Vagina (tissue), 2 donors: ENCODE data around the gene ADAMTS12. TPM values are rescaled to one million over a fixed set of nuclear protein-coding genes. Genes with fewer than 3 reads are reported as not detected.
A peak's percentile ranks its signal among the peaks of the same experiment; 100 is the strongest.

Experiments
- DNase-seq, 2 donors: peaks; one replicate each; pipeline ENCODE4 v3.0.0-alpha.2; 2017; ENCODE audit errors: extremely low spot score in 2 of 2
- H3K27ac ChIP-seq: fragments of 200-600 bp; sonication (generic); one replicate; pipeline ENCODE4 v1.5.1; 2019
- H3K27me3 ChIP-seq: fragments of 200-600 bp; sonication (generic); one replicate; pipeline ENCODE4 v1.5.1; 2019
- H3K36me3 ChIP-seq, 2 donors: fragments of 200-600 bp; sonication (generic); one replicate each; pipeline ENCODE4 v1.5.1; 2017 to 2019
- H3K4me1 ChIP-seq: fragments of 200-600 bp; sonication (generic); one replicate; pipeline ENCODE4 v1.5.1; 2019
- H3K4me3 ChIP-seq, 2 donors: fragments of 200-600 bp; sonication (generic); 1 replicate in 1 of 2; 2 replicates in 1 of 2; pipeline ENCODE4 v1.5.1; 2016 to 2019
- H3K9me3 ChIP-seq: fragments of 200-600 bp; sonication (generic); one replicate; pipeline ENCODE4 v1.5.1; 2019
- POLR2A ChIP-seq, 2 donors: fragments of 450-650 bp; IDR thresholded peaks; one replicate each; pipeline ENCODE4 v1.6.1; 2017; ENCODE audit warnings: antibody characterized with exemption in 2 of 2, mild to moderate bottlenecking in 2 of 2, moderate library complexity in 2 of 2
- POLR2AphosphoS5 ChIP-seq, 2 donors: sonication (generic); formaldehyde crosslinking; IDR thresholded peaks; one replicate each; pipeline ENCODE4 v1.9.0; 2017; ENCODE audit warnings: antibody characterized with exemption in 2 of 2, mild to moderate bottlenecking in 2 of 2, low read depth in 1 of 2; ENCODE audit not compliant: insufficient read depth in 1 of 2
- intact Hi-C: fragments of 100-400 bp; cut with DNase I; formaldehyde crosslinking; loops from one replicate; pipeline ENCODE4 v1.15.1; 2023
- total RNA-seq: library from RNA; depleted of rRNA; stranded (reverse); fragments of >200 nt; gene quantifications from one replicate; pipeline ENCODE4 v1.2.3, GENCODE V29; 2016
- TF ChIP-seq, protein P1 (sequence below), 3 experiments: fragments of 450-650 bp in 2 of 3; fragments of 200-600 bp in 1 of 3; sonication (generic) in 1 of 3; IDR thresholded peaks; one replicate each; pipeline ENCODE4 v1.5.1; 2017 to 2019; ENCODE audit warnings: antibody characterized with exemption in 3 of 3, mild to moderate bottlenecking in 2 of 3, moderate library complexity in 2 of 3

The ADAMTS12 gene
- total RNA-seq, 1 donor from 2014 or later: 7.6 TPM

DNA sequence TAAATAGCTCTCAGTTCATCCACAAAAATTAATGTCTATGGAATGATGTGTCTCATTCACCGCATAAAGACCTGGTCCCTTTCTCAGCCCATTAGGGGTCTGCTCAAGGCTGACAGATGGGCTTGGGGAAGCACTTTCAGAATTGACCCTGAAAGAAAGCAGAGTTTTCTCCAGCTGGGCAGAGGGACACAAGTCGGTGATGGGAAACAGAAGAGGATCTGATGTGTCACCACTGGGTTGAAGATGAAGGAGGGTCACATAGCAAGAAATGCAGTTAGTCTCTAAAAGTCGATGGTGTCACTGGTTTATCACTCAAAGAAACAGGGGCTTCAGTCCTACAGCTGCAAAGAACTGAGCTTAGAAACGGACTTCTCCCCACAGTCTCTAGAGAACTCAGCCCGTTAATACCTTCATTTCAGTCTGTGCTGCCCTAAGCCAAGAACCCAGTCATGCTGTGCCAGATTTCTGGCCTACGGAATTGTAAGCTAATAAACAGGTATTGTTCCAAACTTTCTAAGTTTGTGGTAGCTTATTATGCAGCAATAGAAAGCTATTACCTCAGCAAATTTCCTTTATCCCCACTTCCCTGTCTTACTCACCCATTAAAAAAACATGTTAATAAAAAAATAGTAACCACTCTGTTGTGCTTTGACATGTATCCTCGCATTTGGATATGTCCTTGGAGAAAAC is 64.6 kb downstream of the ADAMTS12 start:
- intact Hi-C loops: no loop called here
- Histone ChIP-seq H3K9me3 (no peaks in the 10 kb centered on the region), H3K4me3 (no peak overlapping the region), H3K27me3 (no peaks in the 10 kb centered on the region), H3K27ac (no peak overlapping the region), H3K36me3 (no peaks in the 10 kb centered on the region), H3K4me1 (no peaks in the 10 kb centered on the region)
- DNase-seq: no peak
- no peak for TF ChIP-seq POLR2AphosphoS5 (IDR thresholded peaks at IDR 0.05; ENCODE audit: insufficient read depth in 1 of 2, low read depth in 1 of 2)
- no peak for TF ChIP-seq POLR2A (IDR thresholded peaks at IDR 0.05)
- TF ChIP-seq, protein P1, sequence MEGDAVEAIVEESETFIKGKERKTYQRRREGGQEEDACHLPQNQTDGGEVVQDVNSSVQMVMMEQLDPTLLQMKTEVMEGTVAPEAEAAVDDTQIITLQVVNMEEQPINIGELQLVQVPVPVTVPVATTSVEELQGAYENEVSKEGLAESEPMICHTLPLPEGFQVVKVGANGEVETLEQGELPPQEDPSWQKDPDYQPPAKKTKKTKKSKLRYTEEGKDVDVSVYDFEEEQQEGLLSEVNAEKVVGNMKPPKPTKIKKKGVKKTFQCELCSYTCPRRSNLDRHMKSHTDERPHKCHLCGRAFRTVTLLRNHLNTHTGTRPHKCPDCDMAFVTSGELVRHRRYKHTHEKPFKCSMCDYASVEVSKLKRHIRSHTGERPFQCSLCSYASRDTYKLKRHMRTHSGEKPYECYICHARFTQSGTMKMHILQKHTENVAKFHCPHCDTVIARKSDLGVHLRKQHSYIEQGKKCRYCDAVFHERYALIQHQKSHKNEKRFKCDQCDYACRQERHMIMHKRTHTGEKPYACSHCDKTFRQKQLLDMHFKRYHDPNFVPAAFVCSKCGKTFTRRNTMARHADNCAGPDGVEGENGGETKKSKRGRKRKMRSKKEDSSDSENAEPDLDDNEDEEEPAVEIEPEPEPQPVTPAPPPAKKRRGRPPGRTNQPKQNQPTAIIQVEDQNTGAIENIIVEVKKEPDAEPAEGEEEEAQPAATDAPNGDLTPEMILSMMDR (IDR thresholded peaks at IDR 0.05): no peak

GRCh38 chr5:33824516-33825195 is 67.1 kb downstream of the ADAMTS12 start:
- DNase-seq: no peak
- intact Hi-C loops: no loop called here
- Histone ChIP-seq H3K27me3 (no peaks in the 10 kb centered on the region), H3K36me3 (no peaks in the 10 kb centered on the region), H3K9me3 (no peaks in the 10 kb centered on the region), H3K4me1 (no peaks in the 10 kb centered on the region), H3K27ac (no peak overlapping the region), H3K4me3 (no peak overlapping the region)
- TF ChIP-seq POLR2AphosphoS5 (IDR thresholded peaks at IDR 0.05; ENCODE audit: insufficient read depth in 1 of 2, low read depth in 1 of 2) (no peak), POLR2A (IDR thresholded peaks at IDR 0.05) (no peak)
- TF ChIP-seq, protein P1 (IDR thresholded peaks at IDR 0.05): no peak

GRCh38 chr5:33817301-33817700 is 74.5 kb downstream of the ADAMTS12 start:
- no peak for DNase-seq
- no peaks in the 10 kb centered on the region for H3K9me3 ChIP-seq
- H3K27ac ChIP-seq: no peak overlapping the region
- no peaks in the 10 kb centered on the region for H3K27me3 ChIP-seq
- H3K4me1 ChIP-seq: no peaks in the 10 kb centered on the region
- no peaks in the 10 kb centered on the region for H3K36me3 ChIP-seq
- intact Hi-C loops: no loop called here
- no peak overlapping the region for H3K4me3 ChIP-seq
- no peak for TF ChIP-seq POLR2AphosphoS5 (IDR thresholded peaks at IDR 0.05; ENCODE audit: insufficient read depth in 1 of 2, low read depth in 1 of 2)
- no peak for TF ChIP-seq POLR2A (IDR thresholded peaks at IDR 0.05)
- TF ChIP-seq, protein P1 (IDR thresholded peaks at IDR 0.05): no peak

- Histone ChIP-seq H3K4me3 (no peak overlapping the region), H3K27ac (no peak overlapping the region), H3K9me3 (no peaks in the 10 kb centered on the region), H3K4me1 (no peaks in the 10 kb centered on the region), H3K36me3 (no peaks in the 10 kb centered on the region), H3K27me3 (no peaks in the 10 kb centered on the region)
- intact Hi-C loops: no loop called here
- DNase-seq: no peak
- TF ChIP-seq, protein P1 (IDR thresholded peaks at IDR 0.05): no peak
- TF ChIP-seq POLR2AphosphoS5 (IDR thresholded peaks at IDR 0.05; ENCODE audit: insufficient read depth in 1 of 2, low read depth in 1 of 2): no peak
- no peak for TF ChIP-seq POLR2A (IDR thresholded peaks at IDR 0.05)
Observed at GRCh38 chr5:33816791-33817190, 75.0 kb downstream of the ADAMTS12 start.

DNA sequence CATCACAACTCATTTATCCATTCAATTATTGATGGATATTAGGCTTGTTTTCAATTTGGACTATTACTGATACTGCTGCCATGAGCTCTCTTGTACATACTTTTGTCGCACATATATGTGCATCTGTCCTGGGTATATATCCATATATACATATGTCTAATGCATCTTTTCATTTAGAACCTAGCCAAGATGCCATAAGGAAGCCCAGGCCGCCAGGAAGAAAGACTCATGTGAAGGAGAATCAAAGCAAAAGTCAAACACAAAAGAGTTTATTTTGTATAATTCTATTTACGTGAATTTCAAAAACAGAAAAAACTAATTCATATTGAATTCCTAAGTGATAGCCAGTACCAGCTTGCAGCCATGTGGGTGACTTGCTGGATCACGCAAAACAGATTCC is 79.0 kb downstream of the ADAMTS12 start:
- no peak for TF ChIP-seq POLR2AphosphoS5 (IDR thresholded peaks at IDR 0.05; ENCODE audit: insufficient read depth in 1 of 2, low read depth in 1 of 2)
- no peak for TF ChIP-seq POLR2A (IDR thresholded peaks at IDR 0.05)
- TF ChIP-seq, protein P1 (IDR thresholded peaks at IDR 0.05): no peak
- intact Hi-C loops: no loop called here

More for the DNA sequence above, 79.0 kb downstream of the ADAMTS12 start:
- no peaks in the 10 kb centered on the region for H3K4me1 ChIP-seq
- no peaks in the 10 kb centered on the region for H3K27me3 ChIP-seq
- H3K4me3 ChIP-seq: no peak overlapping the region
- H3K9me3 ChIP-seq: no peaks in the 10 kb centered on the region
- no peak overlapping the region for H3K27ac ChIP-seq
- H3K36me3 ChIP-seq: no peaks in the 10 kb centered on the region
- peak in 1 of 2 donors; percentile 4 for DNase-seq
